Measurements from ENCODE around the gene BBS4.

Gene BBS4

DNA sequence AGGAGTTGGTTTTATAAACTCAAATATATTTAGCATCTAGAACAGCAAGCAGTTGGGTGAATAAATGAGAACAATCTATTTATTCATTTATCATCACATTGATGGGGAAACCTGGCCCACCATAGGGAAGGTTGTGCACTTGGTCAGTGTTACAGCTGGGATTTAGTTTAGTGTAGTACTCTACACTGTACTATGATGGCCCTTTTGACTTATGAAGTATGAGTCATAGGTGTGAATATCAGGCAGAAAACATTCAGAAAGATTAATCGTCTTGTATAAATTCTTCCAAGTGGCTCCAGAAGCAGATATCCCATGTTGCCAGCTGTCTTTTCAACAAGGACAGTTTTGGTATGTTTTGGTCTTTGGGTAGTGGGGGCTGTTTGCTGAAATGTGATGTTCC lies 38.0 kb downstream of the BBS4 start:
- TF ChIP-seq SIN3A (IDR thresholded peaks at IDR 0.05; ENCODE audit: borderline replicate concordance, insufficient read depth, low read length) (no peak), POLR2AphosphoS5 (IDR thresholded peaks at IDR 0.05; ENCODE audit: low read depth, low read length) (no peak), TAF1 (IDR thresholded peaks at IDR 0.05; ENCODE audit: borderline replicate concordance, insufficient read depth, low read length) (no peak), FOXP2 (optimal IDR thresholded peaks at IDR 0.05; ENCODE audit: borderline replicate concordance, extremely low read depth, extremely low read length, insufficient read depth) (no peak)
- TF ChIP-seq, protein P1, sequence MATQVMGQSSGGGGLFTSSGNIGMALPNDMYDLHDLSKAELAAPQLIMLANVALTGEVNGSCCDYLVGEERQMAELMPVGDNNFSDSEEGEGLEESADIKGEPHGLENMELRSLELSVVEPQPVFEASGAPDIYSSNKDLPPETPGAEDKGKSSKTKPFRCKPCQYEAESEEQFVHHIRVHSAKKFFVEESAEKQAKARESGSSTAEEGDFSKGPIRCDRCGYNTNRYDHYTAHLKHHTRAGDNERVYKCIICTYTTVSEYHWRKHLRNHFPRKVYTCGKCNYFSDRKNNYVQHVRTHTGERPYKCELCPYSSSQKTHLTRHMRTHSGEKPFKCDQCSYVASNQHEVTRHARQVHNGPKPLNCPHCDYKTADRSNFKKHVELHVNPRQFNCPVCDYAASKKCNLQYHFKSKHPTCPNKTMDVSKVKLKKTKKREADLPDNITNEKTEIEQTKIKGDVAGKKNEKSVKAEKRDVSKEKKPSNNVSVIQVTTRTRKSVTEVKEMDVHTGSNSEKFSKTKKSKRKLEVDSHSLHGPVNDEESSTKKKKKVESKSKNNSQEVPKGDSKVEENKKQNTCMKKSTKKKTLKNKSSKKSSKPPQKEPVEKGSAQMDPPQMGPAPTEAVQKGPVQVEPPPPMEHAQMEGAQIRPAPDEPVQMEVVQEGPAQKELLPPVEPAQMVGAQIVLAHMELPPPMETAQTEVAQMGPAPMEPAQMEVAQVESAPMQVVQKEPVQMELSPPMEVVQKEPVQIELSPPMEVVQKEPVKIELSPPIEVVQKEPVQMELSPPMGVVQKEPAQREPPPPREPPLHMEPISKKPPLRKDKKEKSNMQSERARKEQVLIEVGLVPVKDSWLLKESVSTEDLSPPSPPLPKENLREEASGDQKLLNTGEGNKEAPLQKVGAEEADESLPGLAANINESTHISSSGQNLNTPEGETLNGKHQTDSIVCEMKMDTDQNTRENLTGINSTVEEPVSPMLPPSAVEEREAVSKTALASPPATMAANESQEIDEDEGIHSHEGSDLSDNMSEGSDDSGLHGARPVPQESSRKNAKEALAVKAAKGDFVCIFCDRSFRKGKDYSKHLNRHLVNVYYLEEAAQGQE (IDR thresholded peaks at IDR 0.05; ENCODE audit: insufficient read depth in 1 of 2, low read depth in 2 of 2, low read length in 2 of 2): no peak

DNA sequence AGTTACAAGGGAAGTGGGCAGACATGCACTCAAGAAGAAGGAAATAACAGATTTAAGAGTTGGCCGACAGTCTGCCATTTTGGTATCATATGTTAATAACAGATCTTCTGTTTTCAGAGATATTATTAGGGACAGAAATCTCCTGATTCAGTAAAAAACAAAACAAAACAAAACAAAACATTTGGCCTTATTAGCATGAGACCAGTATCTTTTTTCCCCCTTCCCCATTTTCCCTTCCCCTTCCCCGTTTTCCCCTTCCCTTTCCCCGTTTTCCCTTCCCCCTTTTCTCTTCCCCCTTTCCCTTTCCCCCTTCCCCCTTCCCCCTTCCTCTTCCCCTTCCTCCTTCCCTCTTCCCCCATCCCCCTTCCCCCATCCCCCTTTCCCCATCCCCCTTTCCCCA lies 39.4 kb downstream of the BBS4 start:
- TF ChIP-seq, protein P1 (IDR thresholded peaks at IDR 0.05; ENCODE audit: insufficient read depth in 1 of 2, low read depth in 2 of 2, low read length in 2 of 2): no peak
- no peak for TF ChIP-seq FOXP2 (optimal IDR thresholded peaks at IDR 0.05; ENCODE audit: borderline replicate concordance, extremely low read depth, extremely low read length, insufficient read depth)
- no peak for TF ChIP-seq SIN3A (IDR thresholded peaks at IDR 0.05; ENCODE audit: borderline replicate concordance, insufficient read depth, low read length)
- TF ChIP-seq TAF1 (IDR thresholded peaks at IDR 0.05; ENCODE audit: borderline replicate concordance, insufficient read depth, low read length): no peak

DNA sequence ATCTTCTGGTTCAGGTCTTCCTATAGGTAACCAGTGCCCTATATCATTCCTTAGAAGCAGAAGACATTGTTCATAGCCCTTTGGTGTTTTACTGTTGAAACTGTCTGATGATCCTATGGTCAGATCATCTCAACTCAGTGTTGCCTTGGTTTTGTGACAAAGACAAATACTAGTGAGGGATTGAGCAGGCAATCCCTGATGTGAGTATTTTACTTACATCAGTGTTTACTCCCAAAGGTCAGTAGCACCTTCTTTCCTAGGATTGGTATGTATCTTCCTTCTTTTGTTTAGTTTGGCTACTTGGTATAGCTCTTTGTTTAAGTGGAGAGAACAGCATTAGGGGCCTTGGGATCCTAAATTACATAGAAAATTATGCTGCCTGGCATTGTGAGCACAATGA lies 41.1 kb downstream of the BBS4 start:
- no peak for TF ChIP-seq FOXP2 (optimal IDR thresholded peaks at IDR 0.05; ENCODE audit: borderline replicate concordance, extremely low read depth, extremely low read length, insufficient read depth)
- no peak for TF ChIP-seq POLR2AphosphoS5 (IDR thresholded peaks at IDR 0.05; ENCODE audit: low read depth, low read length)

DNA sequence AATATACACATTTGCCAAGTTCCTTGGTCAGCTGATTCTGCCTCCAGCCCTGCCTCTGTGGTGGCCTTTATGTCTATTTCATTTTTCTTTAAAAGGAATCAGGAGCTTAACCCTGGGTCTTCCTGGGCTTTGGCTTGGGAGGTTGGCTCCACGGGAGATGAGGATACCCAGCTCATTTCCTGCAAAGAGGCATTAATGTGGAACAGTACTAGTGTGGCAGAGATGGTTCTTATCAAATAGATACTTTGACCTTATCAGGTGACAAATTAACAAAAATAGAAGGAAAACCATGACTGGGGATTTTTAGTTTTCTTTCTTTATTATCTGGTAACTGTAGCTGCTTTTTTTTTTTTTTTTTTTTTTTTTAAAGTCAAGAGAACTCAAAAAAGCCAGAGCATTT lies 42.8 kb downstream of the BBS4 start:
- TF ChIP-seq, protein P1 (IDR thresholded peaks at IDR 0.05; ENCODE audit: insufficient read depth in 1 of 2, low read depth in 2 of 2, low read length in 2 of 2): no peak
- TF ChIP-seq POLR2AphosphoS5 (IDR thresholded peaks at IDR 0.05; ENCODE audit: low read depth, low read length) (no peak), SIN3A (IDR thresholded peaks at IDR 0.05; ENCODE audit: borderline replicate concordance, insufficient read depth, low read length) (no peak), TAF1 (IDR thresholded peaks at IDR 0.05; ENCODE audit: borderline replicate concordance, insufficient read depth, low read length) (no peak), FOXP2 (optimal IDR thresholded peaks at IDR 0.05; ENCODE audit: borderline replicate concordance, extremely low read depth, extremely low read length, insufficient read depth) (no peak)

DNA sequence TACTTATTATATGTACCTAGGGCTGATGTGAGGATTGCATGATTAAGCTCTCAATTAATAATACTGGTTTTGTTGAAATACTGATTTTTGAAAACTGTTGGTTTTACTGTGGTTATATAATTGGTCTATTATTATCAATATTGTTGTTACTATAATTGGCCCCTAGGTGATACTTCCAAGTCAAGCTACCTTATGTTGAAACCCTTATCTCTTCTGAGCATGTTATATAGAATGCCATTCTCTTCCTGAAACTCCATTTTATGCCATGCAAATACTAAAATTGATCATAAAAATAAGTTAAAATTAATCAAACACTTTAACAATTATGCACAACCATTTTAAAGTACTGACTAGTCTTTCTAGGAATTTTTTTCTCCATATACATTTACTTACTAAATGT lies 46.1 kb downstream of the BBS4 start:
- TF ChIP-seq FOXP2 (optimal IDR thresholded peaks at IDR 0.05; ENCODE audit: borderline replicate concordance, extremely low read depth, extremely low read length, insufficient read depth): no peak
- no peak for TF ChIP-seq TAF1 (IDR thresholded peaks at IDR 0.05; ENCODE audit: borderline replicate concordance, insufficient read depth, low read length)

DNA sequence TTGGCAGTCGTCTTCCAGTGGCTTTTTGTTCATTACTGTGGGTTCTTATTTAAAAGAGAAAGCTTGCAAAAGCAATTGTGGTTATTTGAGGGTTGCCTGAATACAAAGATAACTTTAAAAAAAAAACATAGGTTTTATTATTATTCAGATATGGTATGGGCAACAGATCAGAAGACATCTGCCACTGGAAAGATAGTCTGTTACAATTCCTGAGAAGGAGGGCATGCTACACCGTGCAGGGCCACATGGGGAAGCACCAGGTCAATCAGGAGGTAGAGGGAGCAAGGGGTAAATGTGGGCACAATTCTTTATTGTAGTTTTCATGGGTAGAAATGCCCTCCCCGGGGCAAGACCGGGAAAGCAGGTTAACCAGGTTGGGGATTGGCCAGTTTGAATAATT lies 46.5 kb downstream of the BBS4 start:
- TF ChIP-seq FOXP2 (optimal IDR thresholded peaks at IDR 0.05; ENCODE audit: borderline replicate concordance, extremely low read depth, extremely low read length, insufficient read depth) (no peak), SIN3A (IDR thresholded peaks at IDR 0.05; ENCODE audit: borderline replicate concordance, insufficient read depth, low read length) (no peak), TAF1 (IDR thresholded peaks at IDR 0.05; ENCODE audit: borderline replicate concordance, insufficient read depth, low read length) (no peak), POLR2AphosphoS5 (IDR thresholded peaks at IDR 0.05; ENCODE audit: low read depth, low read length) (no peak)
- TF ChIP-seq, protein P1 (IDR thresholded peaks at IDR 0.05; ENCODE audit: insufficient read depth in 1 of 2, low read depth in 2 of 2, low read length in 2 of 2): no peak
